Measurements from ENCODE around the gene PNMT. TPM values are rescaled to one million over a fixed set of nuclear protein-coding genes. Genes with fewer than 3 reads are reported as not detected.
A peak's percentile ranks its signal among the peaks of the same experiment; 100 is the strongest.
"Not testable (repeated sequence)": the region's sequence is repeated elsewhere in the genome, so short reads cannot be mapped to it uniquely, and the experiment has no call there.

PNMT gene
- polyA plus RNA-seq, 3 donors, result 3.0 to 3.9 (median 3.3) TPM

DNA sequence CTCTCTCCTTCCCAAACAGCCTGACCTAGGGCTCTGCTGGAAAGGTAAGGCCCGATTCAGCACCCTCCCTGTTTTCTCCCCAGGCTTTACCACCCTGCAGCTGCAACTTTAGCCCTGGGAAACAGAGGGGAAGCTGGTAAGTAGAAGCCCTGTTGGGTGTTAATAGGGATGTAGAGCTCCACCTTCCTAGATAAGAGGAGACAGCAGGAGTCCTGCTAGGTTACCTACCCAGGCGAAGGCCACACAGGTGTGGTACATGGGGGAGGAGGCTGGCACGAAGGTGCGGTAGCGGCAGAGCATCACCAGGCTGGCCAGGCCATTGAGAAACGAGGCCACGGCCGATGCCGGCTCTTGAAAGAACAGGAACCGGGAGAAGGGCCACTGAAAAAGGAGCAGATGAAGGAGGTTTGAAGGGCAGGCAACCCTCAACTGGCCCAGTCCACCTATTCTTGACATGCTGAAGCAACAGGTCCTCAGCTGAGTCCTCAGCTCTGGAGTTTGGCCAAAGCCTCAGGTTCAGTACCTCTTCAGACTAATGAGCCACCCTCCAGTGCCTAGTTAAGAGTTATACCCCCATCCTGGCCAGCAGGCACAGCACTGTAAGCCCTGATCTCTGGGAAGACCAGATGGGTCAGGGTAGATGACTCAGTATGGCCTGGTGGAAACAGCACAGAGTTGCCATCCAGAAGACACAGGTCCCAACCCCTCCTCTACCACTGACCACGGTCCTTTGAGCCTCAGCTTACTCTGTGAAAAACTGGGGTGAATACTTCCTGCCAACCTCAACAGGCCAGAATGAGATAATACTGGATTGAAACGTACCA lies 16.3 kb downstream of the PNMT start:
- DNase-seq, result no peak

DNA sequence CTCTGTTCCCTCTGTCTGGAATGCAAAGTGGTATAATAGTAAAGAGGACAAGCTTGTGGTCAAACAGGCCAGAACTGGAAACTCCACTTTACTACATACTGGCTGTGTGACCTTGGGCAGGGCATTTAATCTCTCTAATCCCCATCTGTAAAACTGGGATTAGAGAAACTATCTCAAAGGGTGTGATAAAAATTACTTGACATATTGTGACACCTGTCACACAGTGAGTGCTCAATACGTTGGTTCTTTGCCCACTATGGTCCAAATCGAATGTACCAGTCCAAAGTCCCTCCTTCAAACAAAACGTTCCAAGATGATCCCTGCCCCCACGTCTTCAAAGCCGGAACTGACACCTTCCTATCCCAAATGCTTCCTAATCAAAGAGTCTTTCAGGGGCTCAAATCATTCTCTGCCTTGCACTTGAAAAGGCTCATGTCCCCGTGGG lies 18.9 kb downstream of the PNMT start:
- DNase-seq, result no peak

DNA sequence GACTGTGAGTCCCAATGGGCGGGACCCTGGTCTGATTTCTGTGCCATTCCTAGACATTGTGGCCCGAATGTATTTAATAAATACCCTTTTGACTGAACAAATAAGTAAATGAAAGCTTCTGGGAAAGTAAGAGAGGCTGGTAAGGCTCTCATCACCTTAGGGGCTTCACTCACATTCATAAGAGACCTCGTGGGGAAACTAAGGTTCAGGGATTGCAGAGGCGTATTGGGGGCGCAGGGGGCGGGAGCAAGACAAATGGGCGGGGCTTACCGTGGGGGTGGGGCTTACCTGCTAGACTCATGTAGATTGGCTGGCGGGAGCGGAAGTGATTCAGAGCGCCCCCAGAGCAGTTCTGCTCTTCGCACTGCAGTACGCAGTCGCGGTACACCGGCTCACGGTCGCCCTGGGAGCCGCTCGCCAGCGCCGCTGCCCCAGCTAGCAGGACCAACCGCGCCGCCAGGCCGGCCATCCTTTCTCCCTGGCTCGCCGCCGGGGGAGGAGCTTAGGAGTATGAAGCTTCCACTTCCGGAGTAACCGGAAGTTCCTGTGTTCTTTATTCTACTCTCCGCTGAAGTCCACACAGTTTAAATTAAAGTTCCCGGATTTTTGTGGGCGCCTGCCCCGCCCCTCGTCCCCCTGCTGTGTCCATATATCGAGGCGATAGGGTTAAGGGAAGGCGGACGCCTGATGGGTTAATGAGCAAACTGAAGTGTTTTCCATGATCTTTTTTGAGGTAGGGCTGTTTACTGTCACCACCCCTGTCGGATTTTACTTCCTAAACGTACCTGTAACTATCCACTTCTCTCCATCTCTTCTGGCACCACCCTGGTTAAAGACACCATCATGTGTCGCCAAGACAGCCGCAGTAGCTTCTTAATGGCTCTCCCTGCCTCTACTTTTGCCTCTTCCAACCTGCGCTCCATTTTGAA lies 19.6 kb downstream of the PNMT start, which contains the start of gene PGAP3:
TSS of gene PGAP3 (minus strand) at position 512 of the 929 bp plus-strand sequence. CDS start at position 469, 43 bp downstream.
- peak; percentile 92 for DNase-seq

DNA sequence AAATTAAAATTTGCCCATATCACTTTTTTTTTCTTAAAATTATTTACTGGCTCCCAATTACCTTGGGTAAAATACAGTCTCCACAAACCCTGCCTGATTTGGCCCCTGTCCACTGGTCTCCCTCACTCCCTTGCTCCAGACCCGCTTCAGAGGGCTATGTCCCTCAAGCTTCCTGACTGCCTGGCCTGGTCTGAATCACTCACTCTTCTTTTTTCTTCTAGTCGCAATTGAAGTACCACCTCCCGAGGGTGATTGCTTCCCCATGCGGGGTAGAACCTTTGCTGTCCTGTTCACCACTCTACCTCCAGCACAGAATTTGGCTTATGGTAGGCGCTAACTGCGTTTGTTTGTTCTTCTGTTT lies 20.2 kb downstream of the PNMT start:
- no peak for DNase-seq

DNA sequence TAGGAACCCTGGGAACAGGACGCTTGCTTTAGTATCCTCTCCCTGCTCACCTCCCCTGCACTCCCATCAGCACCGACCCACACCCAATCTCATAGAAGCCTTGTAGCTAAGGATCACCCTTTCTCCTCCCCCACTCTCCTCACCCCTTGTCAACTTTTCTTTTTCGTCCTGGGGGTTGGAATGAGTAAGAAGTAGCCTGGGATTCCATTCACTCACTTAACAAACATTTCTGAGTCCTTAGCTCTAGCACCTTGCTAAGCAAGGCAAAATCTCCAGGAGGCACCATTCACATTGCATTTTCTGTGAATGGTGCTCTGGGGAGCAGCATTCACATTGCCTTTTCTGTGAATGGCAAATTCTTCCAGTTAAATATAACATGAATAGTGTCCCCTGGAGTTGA lies 20.7 kb downstream of the PNMT start:
- no peak for DNase-seq

DNA sequence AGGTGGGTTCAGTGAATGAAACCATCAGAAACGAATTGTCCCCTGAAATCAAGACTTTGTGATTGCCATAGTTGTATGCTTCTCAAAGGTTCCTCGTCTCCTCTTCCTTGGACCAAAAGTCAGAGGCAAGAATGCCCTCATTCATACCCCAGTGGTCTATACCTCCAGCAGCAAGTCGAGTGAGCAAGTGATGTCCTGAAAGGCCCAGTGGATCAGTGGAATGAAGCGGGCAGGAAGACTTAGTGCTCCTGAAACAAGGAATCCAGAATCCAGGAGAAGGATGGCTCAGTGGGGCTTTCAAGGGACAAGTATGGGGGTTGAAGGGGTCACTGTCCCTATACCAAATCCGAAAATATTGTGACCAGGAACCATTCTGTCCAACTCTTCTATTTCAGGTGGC lies 26.3 kb downstream of the PNMT start:
- no peak for DNase-seq

DNA sequence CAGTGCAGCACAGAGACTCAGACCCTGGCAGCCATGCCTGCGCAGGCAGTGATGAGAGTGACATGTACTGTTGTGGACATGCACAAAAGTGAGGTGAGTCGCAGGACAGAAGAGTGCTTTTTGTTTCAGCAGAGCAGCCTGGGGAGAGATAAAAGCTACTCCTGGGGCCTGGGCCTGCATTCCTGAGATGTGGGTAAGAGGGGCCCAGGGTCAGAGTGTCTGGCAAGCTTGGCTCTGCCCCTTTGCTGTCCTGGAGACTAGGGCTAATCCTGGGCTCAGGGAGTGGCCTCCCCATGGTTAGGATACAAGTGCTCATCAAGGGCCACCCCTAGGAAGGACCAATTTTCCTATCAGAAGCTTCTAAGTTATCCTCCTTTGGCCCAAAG lies 26.8 kb downstream of the PNMT start:
- no peak for DNase-seq

DNA sequence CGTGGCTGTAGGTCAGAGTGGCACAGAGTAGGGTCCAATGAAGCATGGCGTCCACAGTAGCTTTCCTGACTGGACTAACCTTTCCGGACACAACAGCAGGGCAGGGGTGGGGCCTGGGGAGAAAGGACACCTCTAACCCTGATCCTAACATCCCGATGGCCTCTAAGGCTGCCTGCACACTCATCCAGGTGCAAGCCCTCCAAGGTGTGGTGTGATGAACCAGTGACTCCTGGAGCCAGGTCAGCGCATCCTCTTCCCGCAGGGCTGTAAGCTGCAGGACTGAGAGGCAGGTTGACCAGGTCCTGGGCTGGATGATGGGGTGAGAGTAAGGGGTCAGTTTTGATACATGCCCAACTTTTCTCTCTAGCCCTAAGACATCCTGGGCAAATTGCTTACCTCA lies 28.5 kb downstream of the PNMT start:
- DNase-seq, result no peak

DNA sequence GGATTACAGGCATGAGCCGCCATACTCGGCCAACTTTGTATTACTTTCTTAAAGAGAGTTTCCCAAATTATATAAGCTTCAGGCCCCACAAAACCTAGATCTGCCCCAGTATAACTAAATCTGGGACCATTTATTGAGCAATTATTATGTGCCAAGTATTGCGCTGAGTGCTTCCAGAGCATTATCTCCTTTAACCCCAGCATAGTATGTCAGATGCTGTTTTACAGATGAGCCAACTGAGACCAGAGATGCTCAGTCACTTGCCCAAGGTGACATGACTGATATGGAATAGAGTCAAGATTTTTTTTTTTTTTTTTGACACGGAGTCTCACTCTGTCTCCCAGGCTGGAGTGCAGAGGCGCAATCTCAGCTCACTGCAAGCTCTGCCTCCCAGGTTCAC lies 29.7 kb downstream of the PNMT start:
- DNase-seq, result no peak

DNA sequence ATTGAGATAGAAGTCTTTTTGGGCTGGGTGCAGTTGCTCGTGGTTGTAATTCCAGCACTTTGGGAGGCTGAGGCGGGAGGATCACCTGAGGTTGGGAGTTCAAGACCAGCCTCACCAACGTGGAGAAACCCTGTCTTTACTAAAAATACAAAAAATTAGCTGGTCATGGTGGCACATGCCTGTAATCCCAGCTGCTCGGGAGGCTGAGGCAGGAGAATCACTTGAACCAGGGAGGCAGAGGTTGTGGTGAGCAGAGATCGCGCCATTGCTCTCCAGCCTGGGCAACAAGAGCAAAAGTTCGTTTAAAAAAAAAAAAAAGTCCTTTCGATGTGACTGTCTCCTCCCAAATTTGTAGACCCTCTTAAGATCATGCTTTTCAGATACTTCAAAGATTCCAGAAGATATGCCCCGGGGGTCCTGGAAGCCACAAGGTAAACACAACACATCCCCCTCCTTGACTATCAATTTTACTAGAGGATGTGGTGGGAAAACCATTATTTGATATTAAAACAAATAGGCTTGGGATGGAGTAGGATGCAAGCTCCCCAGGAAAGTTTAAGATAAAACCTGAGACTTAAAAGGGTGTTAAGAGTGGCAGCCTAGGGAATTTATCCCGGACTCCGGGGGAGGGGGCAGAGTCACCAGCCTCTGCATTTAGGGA lies 31.0 kb downstream of the PNMT start:
- not testable (repeated sequence) for DNase-seq

DNA sequence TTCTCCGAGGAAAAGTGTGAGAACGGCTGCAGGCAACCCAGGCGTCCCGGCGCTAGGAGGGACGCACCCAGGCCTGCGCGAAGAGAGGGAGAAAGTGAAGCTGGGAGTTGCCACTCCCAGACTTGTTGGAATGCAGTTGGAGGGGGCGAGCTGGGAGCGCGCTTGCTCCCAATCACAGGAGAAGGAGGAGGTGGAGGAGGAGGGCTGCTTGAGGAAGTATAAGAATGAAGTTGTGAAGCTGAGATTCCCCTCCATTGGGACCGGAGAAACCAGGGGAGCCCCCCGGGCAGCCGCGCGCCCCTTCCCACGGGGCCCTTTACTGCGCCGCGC lies 31.5 kb downstream of the PNMT start, which contains the start of gene ERBB2:
TSS of gene ERBB2 (plus strand) at position 247 of the 330 bp plus-strand sequence. CDS start 175 bp downstream, outside the sequence.
- DNase-seq, result peak; percentile 88

DNA sequence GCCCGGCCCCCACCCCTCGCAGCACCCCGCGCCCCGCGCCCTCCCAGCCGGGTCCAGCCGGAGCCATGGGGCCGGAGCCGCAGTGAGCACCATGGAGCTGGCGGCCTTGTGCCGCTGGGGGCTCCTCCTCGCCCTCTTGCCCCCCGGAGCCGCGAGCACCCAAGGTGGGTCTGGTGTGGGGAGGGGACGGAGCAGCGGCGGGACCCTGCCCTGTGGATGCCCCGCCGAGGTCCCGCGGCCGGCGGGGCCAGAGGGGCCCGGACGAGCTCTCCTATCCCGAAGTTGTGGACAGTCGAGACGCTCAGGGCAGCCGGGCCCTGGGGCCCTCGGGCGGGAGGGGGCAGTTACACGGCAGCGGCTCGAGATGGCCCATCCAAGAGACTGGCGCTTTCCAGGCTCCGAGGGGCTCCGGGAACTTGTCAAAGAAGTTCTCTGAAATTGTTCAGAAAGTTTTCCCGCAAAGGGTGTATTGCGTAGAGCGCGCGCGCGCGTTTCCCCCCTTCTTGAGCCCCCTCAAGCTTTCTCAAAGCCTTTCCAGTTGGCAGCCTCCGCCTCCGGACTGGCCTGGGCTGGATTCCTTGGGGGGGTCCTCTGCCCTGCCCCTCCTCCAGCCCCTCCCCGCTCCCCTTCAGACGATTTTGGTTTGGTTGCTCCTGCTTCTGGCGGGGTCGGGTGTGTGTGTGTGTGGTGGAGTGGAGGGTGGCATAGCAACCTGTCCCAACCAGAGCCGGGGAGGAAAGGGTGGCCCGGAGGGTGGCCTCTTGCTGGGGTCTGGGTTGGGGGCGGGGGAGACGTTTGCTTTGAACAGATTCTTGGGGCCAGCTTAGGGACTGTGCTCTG lies 32.1 kb downstream of the PNMT start:
- peak; percentile 76 for DNase-seq

DNA sequence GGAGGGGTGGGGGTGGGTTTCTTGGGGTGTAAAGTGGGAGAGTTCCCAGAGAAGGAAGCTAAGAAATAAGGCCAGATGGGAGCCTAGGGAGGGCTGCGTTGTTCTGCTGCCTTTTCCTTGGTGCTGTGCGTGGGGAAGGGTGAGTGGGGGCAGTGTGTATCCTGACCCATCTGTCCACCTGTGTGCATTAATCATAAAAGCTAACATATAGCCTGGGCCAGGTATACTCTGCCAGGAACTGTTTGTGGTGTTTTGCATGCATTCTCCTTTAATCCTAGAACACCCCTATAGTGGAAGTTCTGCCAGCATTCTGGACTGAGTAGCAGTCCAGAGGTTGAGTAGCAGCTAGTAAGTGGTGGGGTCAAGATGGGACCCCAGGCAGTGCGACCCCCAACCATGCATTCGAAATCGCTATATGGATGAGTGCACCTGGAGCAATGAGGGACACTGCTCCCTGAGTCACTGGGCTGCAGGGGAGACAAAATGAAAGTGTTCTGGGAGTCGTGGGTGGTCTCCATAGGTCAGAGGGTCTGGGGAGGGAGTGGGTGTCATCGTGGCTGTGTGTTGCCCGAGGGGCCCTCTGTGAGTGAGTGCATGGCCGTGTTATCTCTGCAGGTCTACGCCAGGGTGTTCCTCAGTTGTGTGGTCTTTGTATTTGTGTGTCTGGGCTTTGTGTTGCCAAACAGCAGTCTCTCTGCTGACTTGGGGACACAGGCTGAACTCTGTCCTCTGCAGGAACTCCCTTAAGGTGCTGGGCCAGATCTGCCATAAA lies 32.9 kb downstream of the PNMT start:
- no peak for DNase-seq

DNA sequence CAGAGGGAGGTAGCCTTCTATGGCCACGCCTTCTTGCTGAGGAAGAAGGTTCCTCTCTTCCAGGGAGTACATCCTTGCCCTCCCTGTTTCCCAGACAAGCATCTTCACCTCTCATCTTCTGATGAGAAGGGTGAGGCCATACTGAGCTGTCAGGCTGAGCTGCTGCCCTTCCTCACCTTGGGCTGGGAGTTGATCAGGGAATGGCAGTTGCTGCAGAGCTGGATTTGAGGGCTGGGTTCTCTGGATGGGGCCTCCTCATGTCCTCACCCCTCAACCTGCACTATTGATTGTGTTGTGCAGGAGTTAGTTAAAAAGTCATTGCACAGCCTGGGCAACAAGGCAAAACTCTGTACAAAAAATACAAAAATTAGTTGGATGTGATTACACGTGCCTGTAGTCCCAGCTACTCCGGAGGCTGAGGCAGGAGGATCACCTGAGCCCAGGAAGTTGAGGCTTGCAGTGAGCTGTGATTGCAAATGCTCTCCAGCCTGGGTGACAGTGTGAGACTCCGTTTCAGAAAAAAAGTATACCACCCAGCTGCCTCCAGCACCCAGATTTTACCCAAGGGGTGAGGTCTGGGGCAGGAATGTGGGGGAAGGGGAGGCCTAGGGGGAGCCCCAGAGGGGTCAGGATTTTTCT lies 33.6 kb downstream of the PNMT start:
- no peak for DNase-seq

DNA sequence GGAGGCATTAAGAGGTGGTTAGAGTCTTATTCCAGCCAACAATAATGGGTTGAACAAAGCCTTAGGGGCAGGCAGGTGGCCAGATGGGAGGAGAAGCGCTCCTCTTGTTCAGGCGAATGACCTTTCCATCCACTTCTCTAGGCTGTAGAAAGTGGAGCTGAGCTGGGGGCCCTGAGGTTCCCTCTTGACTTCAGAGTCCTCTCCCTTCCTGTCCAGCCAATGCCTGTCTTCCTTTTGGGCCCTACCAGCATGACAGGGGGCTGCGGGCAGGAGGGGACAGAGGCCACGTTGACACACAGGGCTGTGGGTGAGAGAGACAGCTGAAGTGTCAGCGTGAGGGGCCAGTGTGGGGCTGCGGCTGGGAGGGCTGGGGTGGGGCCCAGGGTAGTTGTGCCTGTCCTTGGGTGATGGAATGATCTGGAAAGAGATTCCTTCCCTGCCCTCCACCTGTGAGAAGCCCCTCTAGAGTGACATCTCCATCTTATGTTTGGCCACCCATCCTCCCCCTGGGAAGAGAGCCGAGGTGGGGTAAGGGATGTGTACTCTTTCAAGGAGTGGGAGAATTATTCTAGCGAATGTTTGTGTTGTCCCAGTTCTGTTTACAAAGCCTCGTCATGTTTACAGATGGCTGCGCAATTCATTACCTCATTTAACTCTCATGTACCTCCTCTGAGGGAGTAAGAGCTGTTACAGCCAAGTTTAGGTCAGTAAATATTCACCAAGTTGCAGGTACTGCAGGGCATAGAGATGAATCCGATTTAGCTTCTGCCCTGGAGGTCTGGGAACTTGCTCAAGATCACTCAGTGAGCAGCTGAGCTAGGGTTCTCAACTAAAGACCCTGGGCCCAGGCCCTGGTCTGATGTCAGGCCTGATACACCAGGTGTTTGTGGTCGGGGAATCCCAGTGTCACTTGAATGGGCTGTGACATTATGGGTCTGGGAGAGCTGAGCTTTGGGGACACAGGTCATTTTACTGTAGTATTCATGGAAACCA lies 34.9 kb downstream of the PNMT start:
- no peak for DNase-seq

DNA sequence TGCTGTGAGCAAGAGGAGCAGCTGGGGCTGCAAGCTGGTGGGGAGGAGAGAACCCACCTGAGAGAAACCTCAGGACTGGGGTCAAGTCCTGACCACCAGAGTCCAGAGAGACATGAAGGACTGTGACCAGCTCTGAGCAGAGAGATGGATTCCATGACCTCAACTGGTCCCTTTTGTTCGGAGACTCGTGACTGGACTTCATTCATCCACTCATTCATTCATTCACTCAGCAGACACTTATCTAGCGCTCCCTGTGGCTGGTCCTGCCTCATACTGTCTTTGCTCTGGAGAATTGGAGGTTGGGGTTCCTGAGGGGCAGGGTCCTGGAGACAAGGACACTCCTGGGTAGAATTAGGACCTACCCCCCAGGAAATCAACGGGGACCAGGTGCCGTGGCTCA lies 35.7 kb downstream of the PNMT start:
- no peak for DNase-seq

DNA sequence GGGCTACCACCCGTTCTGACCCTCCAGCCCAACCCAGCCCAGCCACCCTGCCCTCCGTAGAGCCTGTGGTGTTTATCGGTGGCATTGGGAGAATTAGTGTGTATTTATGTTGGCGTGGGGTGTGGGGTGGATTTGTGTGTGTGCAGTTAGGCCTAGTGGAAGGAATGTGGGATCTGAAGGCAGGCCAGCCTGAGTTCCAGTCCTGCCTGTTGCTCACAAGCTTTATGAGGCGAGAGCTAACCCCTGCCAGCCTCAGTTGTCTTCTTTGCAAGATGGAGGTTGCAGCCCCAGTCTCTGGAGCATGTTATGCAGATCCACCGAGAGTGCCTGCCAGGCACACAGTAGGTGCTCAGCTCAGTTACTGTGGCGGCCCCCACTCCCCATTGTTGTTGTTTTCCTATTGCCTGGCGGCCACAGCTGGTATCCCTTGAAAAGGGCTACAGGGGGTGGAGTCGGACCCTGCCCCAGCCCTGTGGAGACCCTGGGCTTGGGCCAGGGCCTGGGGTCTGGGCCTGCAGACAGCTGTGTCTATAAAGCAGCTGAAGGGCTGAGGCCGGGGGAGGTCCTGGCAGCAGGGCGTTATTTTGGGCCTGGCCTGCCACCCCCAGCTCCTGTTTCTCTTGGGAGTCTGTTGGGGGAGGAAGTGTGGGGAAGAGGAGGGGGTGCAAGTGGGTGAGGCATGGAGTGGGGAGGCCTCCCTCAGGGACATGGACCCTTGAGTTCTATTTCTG lies 36.7 kb downstream of the PNMT start:
- no peak for DNase-seq

DNA sequence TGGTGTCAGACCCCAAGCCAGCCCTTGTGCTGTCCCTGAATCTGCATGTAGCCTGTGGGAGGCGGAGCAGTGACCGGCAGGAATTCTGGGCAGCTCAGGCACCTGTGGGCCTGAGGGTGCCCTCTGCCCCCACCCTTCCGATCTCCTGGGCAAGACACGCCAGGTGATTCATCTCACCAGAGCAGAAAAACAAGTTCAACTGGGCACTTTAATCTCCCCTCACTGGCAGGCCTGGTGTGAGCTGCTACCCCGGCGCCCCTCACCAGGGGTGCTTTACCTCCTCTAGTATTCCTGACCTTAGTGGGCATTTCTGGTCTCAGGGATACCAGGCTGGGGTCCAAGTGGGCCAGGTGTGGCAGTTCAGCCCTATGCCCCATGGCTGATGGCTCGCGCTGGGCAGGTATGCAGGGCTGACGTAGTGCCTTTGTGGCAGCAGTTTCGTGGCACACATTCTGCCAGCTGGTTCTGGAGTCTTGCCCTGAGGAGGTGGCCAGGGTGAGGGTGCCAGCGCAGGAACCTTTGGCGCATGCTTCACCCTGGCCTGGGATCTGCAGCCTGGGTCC lies 37.6 kb downstream of the PNMT start:
- DNase-seq, result no peak

Measured in renal pelvis (tissue), 4 donors.